Peyer's patch (tissue), 4 donors: Measurements from ENCODE around the gene LMBRD2. TPM values are rescaled to one million over a fixed set of nuclear protein-coding genes. Genes with fewer than 3 reads are reported as not detected.

Experiments used
- DNase-seq, 3 donors: peaks; one replicate each; pipeline ENCODE4 v3.0.0-alpha.2; 2017 to 2019
- H3K27ac ChIP-seq, 4 donors: fragments of 200-600 bp; sonication (generic); one replicate each; pipeline ENCODE4 v1.5.1; 2016 to 2019
- H3K27me3 ChIP-seq, 2 donors: fragments of 200-600 bp; sonication (generic); one replicate each; pipeline ENCODE4 v1.5.1; 2019
- H3K36me3 ChIP-seq, 3 donors: fragments of 200-600 bp; sonication (generic); one replicate each; pipeline ENCODE4 v1.5.1; 2016 to 2019
- H3K4me1 ChIP-seq, 4 donors: fragments of 200-600 bp; sonication (generic); one replicate each; pipeline ENCODE4 v1.5.1; 2016 to 2019
- H3K4me3 ChIP-seq, 4 donors: fragments of 200-600 bp; sonication (generic); 1 replicate in 3 of 4; 2 replicates in 1 of 4; pipeline ENCODE4 v1.5.1; 2016 to 2019; ENCODE audit warnings: mild to moderate bottlenecking in 1 of 4
- H3K9me3 ChIP-seq, 4 donors: fragments of 200-600 bp; sonication (generic); one replicate each; pipeline ENCODE4 v1.5.1; 2016 to 2019; ENCODE audit warnings: mild to moderate bottlenecking in 1 of 4
- POLR2A ChIP-seq, 2 donors: fragments of 450-650 bp; IDR thresholded peaks; one replicate each; pipeline ENCODE4 v1.5.1; 2017; ENCODE audit warnings: antibody characterized with exemption in 2 of 2, mild to moderate bottlenecking in 2 of 2, moderate library complexity in 2 of 2
- small RNA-seq, 2 donors: library from RNA; depleted of rRNA; stranded (forward); fragments of <200 nt; gene quantifications; one replicate each; pipeline ENCODE3, GENCODE V24; 2016
- total RNA-seq, 4 donors: library from RNA; depleted of rRNA; stranded (reverse); fragments of >200 nt; gene quantifications; one replicate each; pipeline ENCODE4 v1.1.0, GENCODE V29; 2016
- TF ChIP-seq, protein P1 (sequence below), 6 experiments: fragments of 450-650 bp in 4 of 6; fragments of 200-600 bp in 2 of 6; sonication (generic) in 1 of 6; IDR thresholded peaks; one replicate each; pipeline ENCODE4 v1.5.1; 2017 to 2019; ENCODE audit warnings: antibody characterized with exemption in 6 of 6, mild to moderate bottlenecking in 3 of 6, moderate library complexity in 1 of 6

Gene LMBRD2
- total RNA-seq, 4 donors from 2014 or later, result 9.9 to 55.3 (median 22.0) TPM

GRCh38 chr5:36054647-36055046 lies 97.0 kb downstream of the LMBRD2 start:
- H3K27ac ChIP-seq, result no peak overlapping the region
- TF ChIP-seq, protein P1, sequence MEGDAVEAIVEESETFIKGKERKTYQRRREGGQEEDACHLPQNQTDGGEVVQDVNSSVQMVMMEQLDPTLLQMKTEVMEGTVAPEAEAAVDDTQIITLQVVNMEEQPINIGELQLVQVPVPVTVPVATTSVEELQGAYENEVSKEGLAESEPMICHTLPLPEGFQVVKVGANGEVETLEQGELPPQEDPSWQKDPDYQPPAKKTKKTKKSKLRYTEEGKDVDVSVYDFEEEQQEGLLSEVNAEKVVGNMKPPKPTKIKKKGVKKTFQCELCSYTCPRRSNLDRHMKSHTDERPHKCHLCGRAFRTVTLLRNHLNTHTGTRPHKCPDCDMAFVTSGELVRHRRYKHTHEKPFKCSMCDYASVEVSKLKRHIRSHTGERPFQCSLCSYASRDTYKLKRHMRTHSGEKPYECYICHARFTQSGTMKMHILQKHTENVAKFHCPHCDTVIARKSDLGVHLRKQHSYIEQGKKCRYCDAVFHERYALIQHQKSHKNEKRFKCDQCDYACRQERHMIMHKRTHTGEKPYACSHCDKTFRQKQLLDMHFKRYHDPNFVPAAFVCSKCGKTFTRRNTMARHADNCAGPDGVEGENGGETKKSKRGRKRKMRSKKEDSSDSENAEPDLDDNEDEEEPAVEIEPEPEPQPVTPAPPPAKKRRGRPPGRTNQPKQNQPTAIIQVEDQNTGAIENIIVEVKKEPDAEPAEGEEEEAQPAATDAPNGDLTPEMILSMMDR (IDR thresholded peaks at IDR 0.05), result no peak
- TF ChIP-seq POLR2A (IDR thresholded peaks at IDR 0.05), result no peak
- H3K27me3 ChIP-seq, result no peaks in the 10 kb centered on the region
- DNase-seq, result no peak
- H3K4me1 ChIP-seq, result no peaks in the 10 kb centered on the region
- no peak overlapping the region for H3K4me3 ChIP-seq
- no peaks in the 10 kb centered on the region for H3K36me3 ChIP-seq
- H3K9me3 ChIP-seq, result no peaks in the 10 kb centered on the region

GRCh38 chr5:36052538-36052937 lies 99.1 kb downstream of the LMBRD2 start:
- no peak for TF ChIP-seq POLR2A (IDR thresholded peaks at IDR 0.05)
- TF ChIP-seq, protein P1 (IDR thresholded peaks at IDR 0.05), result no peak
- Histone ChIP-seq H3K27me3 (no peaks in the 10 kb centered on the region), H3K36me3 (no peaks in the 10 kb centered on the region), H3K4me3 (no peak overlapping the region), H3K27ac (no peak overlapping the region), H3K4me1 (no peaks in the 10 kb centered on the region), H3K9me3 (no peaks in the 10 kb centered on the region)
- no peak for DNase-seq

- no peak for DNase-seq
- H3K4me1 ChIP-seq, result no peaks in the 10 kb centered on the region
- H3K4me3 ChIP-seq, result no peak overlapping the region
These were observed 101.7 kb downstream of the LMBRD2 start for GRCh38 chr5:36049949-36050348.

More at GRCh38 chr5:36049949-36050348, 101.7 kb downstream of the LMBRD2 start:
- Histone ChIP-seq H3K9me3 (no peaks in the 10 kb centered on the region), H3K27ac (no peak overlapping the region), H3K36me3 (no peaks in the 10 kb centered on the region), H3K27me3 (no peaks in the 10 kb centered on the region)
- TF ChIP-seq POLR2A (IDR thresholded peaks at IDR 0.05), result no peak
- TF ChIP-seq, protein P1 (IDR thresholded peaks at IDR 0.05), result no peak

Small RNA genes within 50 kb of the gene (small RNA-seq; reads per million reads assigned to genes)
- 0 reads per million in 2 donors for gene AC016612.1
- 0 reads per million in 2 donors for gene MIR580
- 0 reads per million in 2 donors for gene RNU6-1305P

Other genes with a start within 250 kb of the LMBRD2 start
- gene CAPSL, start 213.3 kb downstream of the LMBRD2 start, total RNA-seq, result not detected
- 1 to 10 TPM in 1 of 4 donors, under 1 TPM in 1, not detected in 2; 0.54 to 1.1 TPM for gene UGT3A1, start 160.5 kb downstream of the LMBRD2 start, total RNA-seq
- gene UGT3A2, start 85.0 kb downstream of the LMBRD2 start, total RNA-seq, result not detected
- gene SKP2, start 224 bp upstream of the LMBRD2 start, total RNA-seq, result 10 to 100 TPM; 13.8 to 30.5 (median 22.2) TPM
- 10 to 100 TPM in 3 of 4 donors, 1 to 10 TPM in 1; 5.8 to 30.0 (median 17.4) TPM for gene NADK2, start 90.0 kb upstream of the LMBRD2 start, total RNA-seq
- gene RANBP3L, start 150.0 kb upstream of the LMBRD2 start, total RNA-seq, result under 1 TPM in 1 of 4 donors, not detected in 3; 0.54 TPM